ENCODE data around the gene PDE4D. TPM values are rescaled to one million over a fixed set of nuclear protein-coding genes. Genes with fewer than 3 reads are reported as not detected.

The PDE4D gene
- total RNA-seq, 1 donor from 2014 or later = 39.2 TPM

DNA sequence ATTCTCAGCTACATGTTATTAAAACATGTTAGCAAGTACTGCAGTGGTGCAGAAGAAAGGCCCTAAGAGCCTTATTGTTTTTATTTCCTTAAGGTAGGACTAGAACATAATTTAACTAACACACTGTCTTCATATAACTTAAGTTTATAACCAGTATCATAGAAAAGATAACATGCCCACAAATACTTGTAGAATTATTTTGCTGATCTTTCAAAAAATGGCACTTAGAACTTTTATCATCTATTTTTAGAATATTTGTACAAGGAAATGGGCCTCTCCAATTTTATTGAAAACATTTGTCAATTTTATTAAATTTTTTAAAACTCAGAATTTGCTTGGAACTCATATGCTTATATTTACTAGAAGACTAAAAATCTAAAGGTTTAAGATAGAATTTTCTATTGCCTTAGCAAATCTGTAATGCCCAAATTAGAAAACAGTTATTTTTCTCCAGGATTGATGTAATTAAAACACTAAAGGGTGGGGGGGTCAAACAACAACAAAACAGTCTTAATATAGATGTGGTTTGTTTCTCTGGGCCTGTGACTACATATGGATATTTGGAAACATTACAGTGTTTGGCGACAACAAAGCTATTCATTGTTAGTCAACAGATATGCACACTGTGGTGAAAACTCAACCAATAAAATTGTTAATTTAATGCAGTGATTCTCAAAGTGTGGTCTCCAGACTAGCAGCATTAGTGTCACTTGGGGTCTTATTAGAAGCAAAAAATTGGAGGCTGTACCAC, 360.4 kb downstream of the PDE4D start:
- Histone ChIP-seq H3K36me3 (ENCODE audit: control insufficient read depth, insufficient read depth, low read length) (no peaks in the 10 kb centered on the region), H3K4me3 (ENCODE audit: low read depth, low read length) (no peak overlapping the region), H3K27me3 (ENCODE audit: control insufficient read depth, insufficient read depth, low read length) (no peaks in the 10 kb centered on the region)
- no peak for TF ChIP-seq CTCF (IDR thresholded peaks at IDR 0.05; ENCODE audit: insufficient read depth, low read length, poor library complexity, severe bottlenecking)
- DNase-seq (ENCODE audit: low read depth) = no peak

- Histone ChIP-seq H3K27me3 (ENCODE audit: control insufficient read depth, insufficient read depth, low read length) (no peaks in the 10 kb centered on the region), H3K4me3 (ENCODE audit: low read depth, low read length) (no peak overlapping the region), H3K36me3 (ENCODE audit: control insufficient read depth, insufficient read depth, low read length) (no peaks in the 10 kb centered on the region)
- TF ChIP-seq CTCF (IDR thresholded peaks at IDR 0.05; ENCODE audit: insufficient read depth, low read length, poor library complexity, severe bottlenecking) = no peak
- DNase-seq (ENCODE audit: low read depth) = no peak
These were observed 364.3 kb downstream of the PDE4D start for GRCh38 chr5:59529239-59529638.

DNA sequence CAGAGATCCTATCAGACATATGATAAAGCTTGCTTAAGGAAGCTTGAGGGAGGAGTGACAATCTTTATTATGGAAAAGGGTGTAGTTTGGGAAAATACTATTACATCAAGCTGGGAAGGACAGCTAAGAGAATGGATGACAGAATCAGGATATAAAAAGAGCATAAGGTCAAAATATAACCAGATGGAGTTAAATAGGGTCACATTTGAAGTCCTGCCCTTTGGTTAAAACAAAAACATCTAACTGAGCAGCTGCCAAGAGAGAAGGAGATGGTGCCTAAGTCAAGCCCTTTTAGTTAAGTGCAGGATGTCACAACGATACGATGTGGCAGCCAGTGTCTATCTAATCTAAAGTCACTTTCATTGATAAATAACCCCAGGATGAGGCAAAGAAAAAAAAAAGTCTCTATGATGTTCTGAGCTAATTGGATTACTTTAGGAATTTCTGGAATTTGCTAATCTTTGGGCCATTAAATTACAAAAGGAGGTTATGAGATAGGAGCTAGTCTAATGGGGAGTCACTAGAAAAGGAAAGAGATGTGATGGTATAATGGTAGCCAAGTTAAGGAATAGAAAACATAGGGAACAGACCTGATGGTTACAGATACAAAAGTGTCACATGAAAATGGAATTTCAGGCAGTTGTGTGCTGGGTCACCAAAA, 365.2 kb downstream of the PDE4D start:
- DNase-seq (ENCODE audit: low read depth) = no peak
- TF ChIP-seq CTCF (IDR thresholded peaks at IDR 0.05; ENCODE audit: insufficient read depth, low read length, poor library complexity, severe bottlenecking) = no peak
- Histone ChIP-seq H3K27me3 (ENCODE audit: control insufficient read depth, insufficient read depth, low read length) (no peaks in the 10 kb centered on the region), H3K4me3 (ENCODE audit: low read depth, low read length) (no peak overlapping the region), H3K36me3 (ENCODE audit: control insufficient read depth, insufficient read depth, low read length) (no peaks in the 10 kb centered on the region)

- no peaks in the 10 kb centered on the region for H3K27me3 ChIP-seq (ENCODE audit: control insufficient read depth, insufficient read depth, low read length)
- peak; percentile 52 for DNase-seq (ENCODE audit: low read depth)
- H3K36me3 ChIP-seq (ENCODE audit: control insufficient read depth, insufficient read depth, low read length) = no peaks in the 10 kb centered on the region
These were observed 367.6 kb downstream of the PDE4D start for GRCh38 chr5:59525957-59526356.

GRCh38 chr5:59525311-59525710, 368.2 kb downstream of the PDE4D start:
- DNase-seq (ENCODE audit: low read depth) = no peak
- no peak for TF ChIP-seq CTCF (IDR thresholded peaks at IDR 0.05; ENCODE audit: insufficient read depth, low read length, poor library complexity, severe bottlenecking)
- Histone ChIP-seq H3K27me3 (ENCODE audit: control insufficient read depth, insufficient read depth, low read length) (no peaks in the 10 kb centered on the region), H3K36me3 (ENCODE audit: control insufficient read depth, insufficient read depth, low read length) (no peaks in the 10 kb centered on the region), H3K4me3 (ENCODE audit: low read depth, low read length) (no peak overlapping the region)

More at GRCh38 chr5:59525957-59526356, 367.6 kb downstream of the PDE4D start:
- peak; percentile 23 for TF ChIP-seq CTCF (IDR thresholded peaks at IDR 0.05; ENCODE audit: insufficient read depth, low read length, poor library complexity, severe bottlenecking)
- no peak overlapping the region for H3K4me3 ChIP-seq (ENCODE audit: low read depth, low read length)

All from kidney epithelial cell (primary cell).